Fibroblast of the aortic adventitia (primary cell): Measurements from ENCODE around the gene ZNF614. TPM values are rescaled to one million over a fixed set of nuclear protein-coding genes. Genes with fewer than 3 reads are reported as not detected.
"Not testable (repeated sequence)": the region's sequence is repeated elsewhere in the genome, so short reads cannot be mapped to it uniquely, and the experiment has no call there.

Experiments
- DNase-seq: peaks from one replicate; pipeline ENCODE4 v3.0.0-alpha.2; 2010; ENCODE audit warnings: low read depth
- H3K4me3 ChIP-seq: 2 replicates; pipeline ENCODE4 v1.5.1; 2011; ENCODE audit warnings: low read depth, mild to moderate bottlenecking, control low read depth, low read length, moderate library complexity
- total RNA-seq: library from RNA; depleted of rRNA; stranded (reverse); fragments of >200 nt; gene quantifications from 2 replicates; pipeline ENCODE4 v1.2.3, GENCODE V29; 2012; ENCODE audit warnings: low replicate concordance
- TF ChIP-seq, protein P1 (sequence below): IDR thresholded peaks from 2 replicates; pipeline ENCODE4 v1.5.1; 2011; ENCODE audit warnings: mild to moderate bottlenecking, low read length, control low read depth, inconsistent platforms; ENCODE audit not compliant: insufficient read depth

The ZNF614 gene
- total RNA-seq, result 4.3 and 9.9 TPM in 2 replicates

GRCh38 chr19:52028027-52028779 lies at the start of gene ZNF614:
ZNF614 (minus strand) TSS chr19:52028379; CDS start chr19:52025745, 2,634 bp downstream.
- DNase-seq, result peak; percentile 85
- peak within 1 kb of the TSS; percentile 94 for H3K4me3 ChIP-seq
- TF ChIP-seq, protein P1, sequence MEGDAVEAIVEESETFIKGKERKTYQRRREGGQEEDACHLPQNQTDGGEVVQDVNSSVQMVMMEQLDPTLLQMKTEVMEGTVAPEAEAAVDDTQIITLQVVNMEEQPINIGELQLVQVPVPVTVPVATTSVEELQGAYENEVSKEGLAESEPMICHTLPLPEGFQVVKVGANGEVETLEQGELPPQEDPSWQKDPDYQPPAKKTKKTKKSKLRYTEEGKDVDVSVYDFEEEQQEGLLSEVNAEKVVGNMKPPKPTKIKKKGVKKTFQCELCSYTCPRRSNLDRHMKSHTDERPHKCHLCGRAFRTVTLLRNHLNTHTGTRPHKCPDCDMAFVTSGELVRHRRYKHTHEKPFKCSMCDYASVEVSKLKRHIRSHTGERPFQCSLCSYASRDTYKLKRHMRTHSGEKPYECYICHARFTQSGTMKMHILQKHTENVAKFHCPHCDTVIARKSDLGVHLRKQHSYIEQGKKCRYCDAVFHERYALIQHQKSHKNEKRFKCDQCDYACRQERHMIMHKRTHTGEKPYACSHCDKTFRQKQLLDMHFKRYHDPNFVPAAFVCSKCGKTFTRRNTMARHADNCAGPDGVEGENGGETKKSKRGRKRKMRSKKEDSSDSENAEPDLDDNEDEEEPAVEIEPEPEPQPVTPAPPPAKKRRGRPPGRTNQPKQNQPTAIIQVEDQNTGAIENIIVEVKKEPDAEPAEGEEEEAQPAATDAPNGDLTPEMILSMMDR, result no peak

DNA sequence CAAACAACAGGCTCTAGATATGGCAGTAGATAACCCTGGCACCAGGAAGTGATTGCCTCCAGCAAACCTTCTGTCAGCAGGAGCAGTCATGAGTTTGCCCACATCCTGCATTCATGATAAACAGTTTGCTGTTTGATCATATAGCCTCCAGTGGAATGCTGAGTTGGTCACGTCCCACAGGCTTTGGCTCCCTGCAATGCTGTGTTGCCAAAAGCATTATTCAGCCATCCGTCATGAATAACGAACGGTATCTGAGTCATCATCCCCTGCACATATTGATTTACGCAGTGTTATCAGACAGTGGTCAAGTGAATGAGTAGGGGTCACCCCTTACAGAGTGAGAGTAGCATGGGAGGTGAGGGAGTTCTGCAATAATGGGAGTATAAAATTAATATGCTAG lies 42.3 kb upstream of the ZNF614 start:
- no peak overlapping the region for H3K4me3 ChIP-seq
- peak; percentile 12 for DNase-seq
- TF ChIP-seq, protein P1, result no peak

- TF ChIP-seq, protein P1, result no peak
- DNase-seq, result no peak
- H3K4me3 ChIP-seq, result no peak overlapping the region
Observed at GRCh38 chr19:52069653-52070052, 41.5 kb upstream of the ZNF614 start.

DNA sequence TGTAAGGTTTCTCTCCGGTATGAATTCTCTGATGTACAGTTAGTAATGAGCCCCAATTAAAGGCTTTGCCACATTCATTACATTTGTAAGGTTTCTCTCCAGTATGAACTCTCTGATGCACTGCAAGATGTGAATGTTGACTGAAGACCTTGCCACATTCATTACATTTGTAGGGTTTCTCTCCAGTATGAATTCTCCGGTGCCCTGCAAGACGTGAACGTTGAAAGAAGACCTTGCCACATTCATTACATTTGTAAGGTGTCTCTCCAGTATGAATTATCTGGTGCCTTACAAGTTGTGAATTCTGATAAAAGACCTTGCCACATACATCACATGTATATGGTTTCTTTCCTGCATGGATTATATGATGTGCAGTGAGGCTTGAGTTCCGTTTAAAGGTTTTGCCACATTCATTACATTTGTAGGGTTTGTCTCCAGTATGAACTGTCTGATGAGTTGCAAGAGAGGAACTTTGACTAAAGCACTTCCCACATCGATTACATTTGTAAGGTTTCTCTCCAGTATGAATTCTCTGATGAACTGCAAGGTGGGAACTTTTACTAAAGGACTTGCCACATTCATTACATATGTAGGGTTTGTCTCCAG lies 38.2 kb upstream of the ZNF614 start:
- no peak overlapping the region for H3K4me3 ChIP-seq
- no peak for DNase-seq
- TF ChIP-seq, protein P1, result no peak

GRCh38 chr19:52065399-52065798 lies 37.2 kb upstream of the ZNF614 start:
- H3K4me3 ChIP-seq, result no peak overlapping the region
- no peak for DNase-seq
- TF ChIP-seq, protein P1, result no peak

- DNase-seq, result not testable (repeated sequence)
Observed at GRCh38 chr19:52056480-52056879, 28.3 kb upstream of the ZNF614 start.

GRCh38 chr19:52051736-52052135 lies 23.6 kb upstream of the ZNF614 start:
- not testable (repeated sequence) for DNase-seq, H3K4me3 ChIP-seq

More at GRCh38 chr19:52056480-52056879, 28.3 kb upstream of the ZNF614 start:
- H3K4me3 ChIP-seq, result not testable (repeated sequence)
